Activated naive CD4-positive, alpha-beta T cell treated with anti-CD3 and anti-CD28 coated beads, Interleukin-2, amount 10 ng/mL, durations not matched to agents 7 days and 5 days (primary cell): ENCODE data around the gene ARL15.
"Not testable (repeated sequence)": the region's sequence is repeated elsewhere in the genome, so short reads cannot be mapped to it uniquely, and the experiment has no call there.

Experiments
- CTCF ChIA-PET: fragments of 350-600 bp; sonication (Branson Sonifier 250); formaldehyde crosslinking; loops from one replicate; lab custom pipeline; 2021; ENCODE audit warnings: antibody characterized with exemption; lab: Charles Lee
- DNase-seq: peaks from one replicate; pipeline ENCODE4 v3.0.0-alpha.2; 2020
- H3K27ac Mint-ChIP-seq: one replicate; pipeline ENCODE4 v1.8.0; 2021; ENCODE audit warnings: mild to moderate bottlenecking, moderate library complexity, mixed read lengths
- H3K27me3 Mint-ChIP-seq: one replicate; pipeline ENCODE4 v1.8.0; 2021; ENCODE audit warnings: mild to moderate bottlenecking, mixed read lengths
- H3K36me3 Mint-ChIP-seq: one replicate; pipeline ENCODE4 v1.8.0; 2021; ENCODE audit warnings: mixed read lengths
- H3K4me1 Mint-ChIP-seq: one replicate; pipeline ENCODE4 v1.8.0; 2021; ENCODE audit warnings: mixed read lengths
- H3K4me3 Mint-ChIP-seq: one replicate; pipeline ENCODE4 v1.8.0; 2021; ENCODE audit warnings: mild to moderate bottlenecking, moderate library complexity, mixed read lengths
- H3K9me3 Mint-ChIP-seq: one replicate; pipeline ENCODE4 v1.8.0; 2021; ENCODE audit warnings: mixed read lengths

ARL15 gene

GRCh38 chr5:53877243-53877642, 433.1 kb downstream of the ARL15 start:
- Mint-ChIP-seq H3K4me3 (no peak overlapping the region), H3K36me3 (no peaks in the 10 kb centered on the region), H3K9me3 (no peaks in the 10 kb centered on the region), H3K27me3 (no peaks in the 10 kb centered on the region), H3K4me1 (no peaks in the 10 kb centered on the region), H3K27ac (no peak overlapping the region)
- no peak for DNase-seq
- CTCF ChIA-PET: no interaction called here

GRCh38 chr5:53874409-53874808, 436.0 kb downstream of the ARL15 start:
- Mint-ChIP-seq H3K27me3 (no peaks in the 10 kb centered on the region), H3K36me3 (no peaks in the 10 kb centered on the region), H3K4me1 (no peaks in the 10 kb centered on the region), H3K9me3 (no peaks in the 10 kb centered on the region), H3K4me3 (no peak overlapping the region), H3K27ac (no peak overlapping the region)
- DNase-seq: no peak
- CTCF ChIA-PET: no interaction called here

- no peak for DNase-seq
- no peaks in the 10 kb centered on the region for H3K9me3 Mint-ChIP-seq
- CTCF ChIA-PET: no interaction called here
- H3K27ac Mint-ChIP-seq: no peak overlapping the region
- H3K27me3 Mint-ChIP-seq: no peaks in the 10 kb centered on the region
- H3K4me1 Mint-ChIP-seq: no peaks in the 10 kb centered on the region
- no peak overlapping the region for H3K4me3 Mint-ChIP-seq
- no peaks in the 10 kb centered on the region for H3K36me3 Mint-ChIP-seq
Observed at GRCh38 chr5:53873235-53873634, 437.1 kb downstream of the ARL15 start.

GRCh38 chr5:53871775-53872174, 438.6 kb downstream of the ARL15 start:
- Mint-ChIP-seq H3K4me1 (no peaks in the 10 kb centered on the region), H3K9me3 (no peaks in the 10 kb centered on the region), H3K27ac (no peak overlapping the region), H3K4me3 (no peak overlapping the region), H3K36me3 (no peaks in the 10 kb centered on the region), H3K27me3 (no peaks in the 10 kb centered on the region)
- DNase-seq: no peak
- CTCF ChIA-PET: no interaction called here

GRCh38 chr5:53871050-53871449, 439.3 kb downstream of the ARL15 start:
- Mint-ChIP-seq H3K4me1 (no peaks in the 10 kb centered on the region), H3K9me3 (no peaks in the 10 kb centered on the region), H3K4me3 (no peak overlapping the region), H3K27me3 (no peaks in the 10 kb centered on the region), H3K36me3 (no peaks in the 10 kb centered on the region), H3K27ac (no peak overlapping the region)
- CTCF ChIA-PET: no interaction called here
- no peak for DNase-seq

- H3K27ac Mint-ChIP-seq: no peak overlapping the region
- no peak for DNase-seq
- CTCF ChIA-PET: no interaction called here
- H3K4me3 Mint-ChIP-seq: no peak overlapping the region
- H3K9me3 Mint-ChIP-seq: peaks cover 6% of the 10 kb centered on the region
- H3K4me1 Mint-ChIP-seq: no peaks in the 10 kb centered on the region
- H3K36me3 Mint-ChIP-seq: no peaks in the 10 kb centered on the region
- H3K27me3 Mint-ChIP-seq: no peaks in the 10 kb centered on the region
Observed at GRCh38 chr5:53858700-53859456, 451.5 kb downstream of the ARL15 start.

GRCh38 chr5:53856506-53856905, 453.9 kb downstream of the ARL15 start:
- Mint-ChIP-seq H3K4me1 (no peaks in the 10 kb centered on the region), H3K36me3 (no peaks in the 10 kb centered on the region), H3K9me3 (peaks cover 6% of the 10 kb centered on the region), H3K27ac (no peak overlapping the region), H3K27me3 (no peaks in the 10 kb centered on the region), H3K4me3 (no peak overlapping the region)
- CTCF ChIA-PET: no interaction called here
- DNase-seq: no peak

GRCh38 chr5:53836851-53837430, 473.4 kb downstream of the ARL15 start:
- H3K27me3 Mint-ChIP-seq, DNase-seq, H3K9me3 Mint-ChIP-seq, H3K4me3 Mint-ChIP-seq, H3K36me3 Mint-ChIP-seq, H3K27ac Mint-ChIP-seq, CTCF ChIA-PET, H3K4me1 Mint-ChIP-seq: not testable (repeated sequence)

GRCh38 chr5:53834500-53834899, 475.9 kb downstream of the ARL15 start:
- CTCF ChIA-PET: no interaction called here
- Mint-ChIP-seq H3K9me3 (peaks cover 4% of the 10 kb centered on the region), H3K36me3 (no peaks in the 10 kb centered on the region), H3K4me3 (no peak overlapping the region), H3K27me3 (no peaks in the 10 kb centered on the region), H3K4me1 (no peaks in the 10 kb centered on the region), H3K27ac (no peak overlapping the region)
- DNase-seq: no peak
